Activated T-helper 2 cell treated with anti-CD3 and anti-CD28 coated beads, Interferon-gamma antibody, Interleukin-2, Interleukin-4, amounts not matched to agents 10 μg/mL and 5 μg/mL and 100 μg/mL, durations not matched to agents 14 hours and 24 hours and 36 hours (primary cell): Measurements from ENCODE around the gene PROC. TPM values are rescaled to one million over a fixed set of nuclear protein-coding genes. Genes with fewer than 3 reads are reported as not detected.
A peak's percentile ranks its signal among the peaks of the same experiment; 100 is the strongest.

ENCODE experiments used
- DNase-seq: peaks from one replicate; pipeline ENCODE4 v3.0.0; 2021; ENCODE audit warnings: low spot score
- H3K27ac Mint-ChIP-seq: one replicate; pipeline ENCODE4 v1.8.0; 2021; ENCODE audit warnings: mixed read lengths
- H3K27me3 Mint-ChIP-seq: one replicate; pipeline ENCODE4 v1.8.0; 2021; ENCODE audit warnings: low read depth, mixed read lengths
- H3K36me3 Mint-ChIP-seq: one replicate; pipeline ENCODE4 v1.8.0; 2021; ENCODE audit warnings: low read depth, mixed read lengths
- H3K4me1 Mint-ChIP-seq: one replicate; pipeline ENCODE4 v1.8.0; 2021; ENCODE audit warnings: low read depth, mixed read lengths
- H3K4me3 Mint-ChIP-seq: one replicate; pipeline ENCODE4 v1.8.0; 2021; ENCODE audit warnings: low read depth, mild to moderate bottlenecking, moderate library complexity, mixed read lengths
- H3K9me3 Mint-ChIP-seq: one replicate; pipeline ENCODE4 v1.8.0; 2021; ENCODE audit warnings: mixed read lengths
- intact Hi-C: fragments of 100-400 bp; cut with micrococcal nuclease; formaldehyde crosslinking; loops from one replicate; pipeline ENCODE4 v1.15.1; 2023
- total RNA-seq: library from RNA; stranded (reverse); gene quantifications from 2 replicates; pipeline ENCODE4 v1.2.3, GENCODE V29; 2022

PROC gene
- total RNA-seq, 1 donor from 2014 or later, result not detected

DNA sequence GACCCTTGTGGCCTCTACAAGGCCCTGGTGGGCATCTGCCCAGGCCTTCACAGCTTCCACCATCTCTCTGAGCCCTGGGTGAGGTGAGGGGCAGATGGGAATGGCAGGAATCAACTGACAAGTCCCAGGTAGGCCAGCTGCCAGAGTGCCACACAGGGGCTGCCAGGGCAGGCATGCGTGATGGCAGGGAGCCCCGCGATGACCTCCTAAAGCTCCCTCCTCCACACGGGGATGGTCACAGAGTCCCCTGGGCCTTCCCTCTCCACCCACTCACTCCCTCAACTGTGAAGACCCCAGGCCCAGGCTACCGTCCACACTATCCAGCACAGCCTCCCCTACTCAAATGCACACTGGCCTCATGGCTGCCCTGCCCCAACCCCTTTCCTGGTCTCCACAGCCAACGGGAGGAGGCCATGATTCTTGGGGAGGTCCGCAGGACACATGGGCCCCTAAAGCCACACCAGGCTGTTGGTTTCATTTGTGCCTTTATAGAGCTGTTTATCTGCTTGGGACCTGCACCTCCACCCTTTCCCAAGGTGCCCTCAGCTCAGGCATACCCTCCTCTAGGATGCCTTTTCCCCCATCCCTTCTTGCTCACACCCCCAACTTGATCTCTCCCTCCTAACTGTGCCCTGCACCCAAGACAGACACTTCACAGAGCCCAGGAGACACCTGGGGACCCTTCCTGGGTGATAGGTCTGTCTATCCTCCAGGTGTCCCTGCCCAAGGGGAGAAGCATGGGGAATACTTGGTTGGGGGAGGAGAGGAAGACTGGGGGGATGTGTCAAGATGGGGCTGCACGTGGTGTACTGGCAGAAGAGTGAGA lies 2.0 kb downstream of the PROC start:
- no peak overlapping the region for H3K4me3 Mint-ChIP-seq
- no peak overlapping the region for H3K27ac Mint-ChIP-seq

DNA sequence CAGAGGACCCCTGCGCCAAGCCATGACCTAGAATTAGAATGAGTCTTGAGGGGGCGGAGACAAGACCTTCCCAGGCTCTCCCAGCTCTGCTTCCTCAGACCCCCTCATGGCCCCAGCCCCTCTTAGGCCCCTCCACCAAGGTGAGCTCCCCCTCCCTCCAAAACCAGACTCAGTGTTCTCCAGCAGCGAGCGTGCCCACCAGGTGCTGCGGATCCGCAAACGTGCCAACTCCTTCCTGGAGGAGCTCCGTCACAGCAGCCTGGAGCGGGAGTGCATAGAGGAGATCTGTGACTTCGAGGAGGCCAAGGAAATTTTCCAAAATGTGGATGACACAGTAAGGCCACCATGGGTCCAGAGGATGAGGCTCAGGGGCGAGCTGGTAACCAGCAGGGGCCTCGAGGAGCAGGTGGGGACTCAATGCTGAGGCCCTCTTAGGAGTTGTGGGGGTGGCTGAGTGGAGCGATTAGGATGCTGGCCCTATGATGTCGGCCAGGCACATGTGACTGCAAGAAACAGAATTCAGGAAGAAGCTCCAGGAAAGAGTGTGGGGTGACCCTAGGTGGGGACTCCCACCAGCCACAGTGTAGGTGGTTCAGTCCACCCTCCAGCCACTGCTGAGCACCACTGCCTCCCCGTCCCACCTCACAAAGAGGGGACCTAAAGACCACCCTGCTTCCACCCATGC lies 3.0 kb downstream of the PROC start:
- Mint-ChIP-seq H3K4me1 (peaks cover 12% of the 10 kb centered on the region), H3K9me3 (no peaks in the 10 kb centered on the region), H3K4me3 (no peak overlapping the region), H3K27ac (no peak overlapping the region), H3K36me3 (no peaks in the 10 kb centered on the region), H3K27me3 (peaks cover 50% of the 10 kb centered on the region)
- intact Hi-C loops, result loop anchor here (5.0 kb wide), 1 partner anchor 34 kb away; the partner anchor contains the start of gene MAP3K2
- DNase-seq, result no peak

More for the DNA sequence above, 2.0 kb downstream of the PROC start:
- intact Hi-C loops, result loop anchor here (5.0 kb wide), 1 partner anchor 33 kb away; the partner anchor contains the start of gene MAP3K2
- DNase-seq, result no peak
- H3K36me3 Mint-ChIP-seq, result no peaks in the 10 kb centered on the region
- H3K27me3 Mint-ChIP-seq, result peaks cover 47% of the 10 kb centered on the region
- no peaks in the 10 kb centered on the region for H3K9me3 Mint-ChIP-seq
- peaks cover 18% of the 10 kb centered on the region for H3K4me1 Mint-ChIP-seq

DNA sequence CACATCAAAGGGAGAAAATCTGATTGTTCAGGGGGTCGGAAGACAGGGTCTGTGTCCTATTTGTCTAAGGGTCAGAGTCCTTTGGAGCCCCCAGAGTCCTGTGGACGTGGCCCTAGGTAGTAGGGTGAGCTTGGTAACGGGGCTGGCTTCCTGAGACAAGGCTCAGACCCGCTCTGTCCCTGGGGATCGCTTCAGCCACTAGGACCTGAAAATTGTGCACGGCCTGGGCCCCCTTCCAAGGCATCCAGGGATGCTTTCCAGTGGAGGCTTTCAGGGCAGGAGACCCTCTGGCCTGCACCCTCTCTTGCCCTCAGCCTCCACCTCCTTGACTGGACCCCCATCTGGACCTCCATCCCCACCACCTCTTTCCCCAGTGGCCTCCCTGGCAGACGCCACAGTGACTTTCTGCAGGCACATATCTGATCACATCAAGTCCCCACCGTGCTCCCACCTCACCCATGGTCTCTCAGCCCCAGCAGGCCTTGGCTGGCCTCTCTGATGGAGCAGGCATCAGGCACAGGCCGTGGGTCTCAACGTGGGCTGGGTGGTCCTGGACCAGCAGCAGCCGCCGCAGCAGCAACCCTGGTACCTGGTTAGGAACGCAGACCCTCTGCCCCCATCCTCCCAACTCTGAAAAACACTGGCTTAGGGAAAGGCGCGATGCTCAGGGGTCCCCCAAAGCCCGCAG lies 3.8 kb downstream of the PROC start:
- DNase-seq, result no peak
- Mint-ChIP-seq H3K4me3 (peak overlapping the region; percentile 34), H3K36me3 (no peaks in the 10 kb centered on the region), H3K27ac (no peak overlapping the region), H3K27me3 (peaks cover 50% of the 10 kb centered on the region), H3K4me1 (peaks cover 5% of the 10 kb centered on the region), H3K9me3 (no peaks in the 10 kb centered on the region)
- intact Hi-C loops, result loop anchor here (5.0 kb wide), 1 partner anchor 35 kb away; the partner anchor contains the start of gene MAP3K2

DNA sequence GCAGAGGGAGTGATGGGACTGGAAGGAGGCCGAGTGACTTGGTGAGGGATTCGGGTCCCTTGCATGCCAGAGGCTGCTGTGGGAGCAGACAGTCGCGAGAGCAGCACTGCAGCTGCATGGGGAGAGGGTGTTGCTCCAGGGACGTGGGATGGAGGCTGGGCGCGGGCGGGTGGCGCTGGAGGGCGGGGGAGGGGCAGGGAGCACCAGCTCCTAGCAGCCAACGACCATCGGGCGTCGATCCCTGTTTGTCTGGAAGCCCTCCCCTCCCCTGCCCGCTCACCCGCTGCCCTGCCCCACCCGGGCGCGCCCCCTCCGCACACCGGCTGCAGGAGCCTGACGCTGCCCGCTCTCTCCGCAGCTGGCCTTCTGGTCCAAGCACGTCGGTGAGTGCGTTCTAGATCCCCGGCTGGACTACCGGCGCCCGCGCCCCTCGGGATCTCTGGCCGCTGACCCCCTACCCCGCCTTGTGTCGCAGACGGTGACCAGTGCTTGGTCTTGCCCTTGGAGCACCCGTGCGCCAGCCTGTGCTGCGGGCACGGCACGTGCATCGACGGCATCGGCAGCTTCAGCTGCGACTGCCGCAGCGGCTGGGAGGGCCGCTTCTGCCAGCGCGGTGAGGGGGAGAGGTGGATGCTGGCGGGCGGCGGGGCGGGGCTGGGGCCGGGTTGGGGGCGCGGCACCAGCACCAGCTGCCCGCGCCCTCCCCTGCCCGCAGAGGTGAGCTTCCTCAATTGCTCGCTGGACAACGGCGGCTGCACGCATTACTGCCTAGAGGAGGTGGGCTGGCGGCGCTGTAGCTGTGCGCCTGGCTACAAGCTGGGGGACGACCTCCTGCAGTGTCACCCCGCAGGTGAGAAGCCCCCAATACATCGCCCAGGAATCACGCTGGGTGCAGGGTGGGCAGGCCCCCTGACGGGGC lies 4.6 kb downstream of the PROC start:
- Mint-ChIP-seq H3K27me3 (peaks cover 47% of the 10 kb centered on the region), H3K36me3 (no peaks in the 10 kb centered on the region), H3K9me3 (no peaks in the 10 kb centered on the region), H3K4me1 (peaks cover 5% of the 10 kb centered on the region), H3K4me3 (peak overlapping the region; percentile 47), H3K27ac (no peak overlapping the region)
- no peak for DNase-seq
- intact Hi-C loops, result loop anchor here (5.0 kb wide), 1 partner anchor 36 kb away; the partner anchor contains the start of gene MAP3K2

DNA sequence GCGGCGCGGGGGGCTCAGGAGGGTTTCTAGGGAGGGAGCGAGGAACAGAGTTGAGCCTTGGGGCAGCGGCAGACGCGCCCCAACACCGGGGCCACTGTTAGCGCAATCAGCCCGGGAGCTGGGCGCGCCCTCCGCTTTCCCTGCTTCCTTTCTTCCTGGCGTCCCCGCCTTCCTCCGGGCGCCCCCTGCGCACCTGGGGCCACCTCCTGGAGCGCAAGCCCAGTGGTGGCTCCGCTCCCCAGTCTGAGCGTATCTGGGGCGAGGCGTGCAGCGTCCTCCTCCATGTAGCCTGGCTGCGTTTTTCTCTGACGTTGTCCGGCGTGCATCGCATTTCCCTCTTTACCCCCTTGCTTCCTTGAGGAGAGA lies 5.2 kb downstream of the PROC start:
- intact Hi-C loops, result loop anchor here (5.0 kb wide), 1 partner anchor 36 kb away; the partner anchor contains the start of gene MAP3K2
- peak overlapping the region; percentile 41 for H3K4me3 Mint-ChIP-seq
- peaks cover 47% of the 10 kb centered on the region for H3K27me3 Mint-ChIP-seq
- H3K36me3 Mint-ChIP-seq, result no peaks in the 10 kb centered on the region
- no peak overlapping the region for H3K27ac Mint-ChIP-seq
- no peaks in the 10 kb centered on the region for H3K9me3 Mint-ChIP-seq
- DNase-seq, result no peak
- H3K4me1 Mint-ChIP-seq, result peaks cover 5% of the 10 kb centered on the region

DNA sequence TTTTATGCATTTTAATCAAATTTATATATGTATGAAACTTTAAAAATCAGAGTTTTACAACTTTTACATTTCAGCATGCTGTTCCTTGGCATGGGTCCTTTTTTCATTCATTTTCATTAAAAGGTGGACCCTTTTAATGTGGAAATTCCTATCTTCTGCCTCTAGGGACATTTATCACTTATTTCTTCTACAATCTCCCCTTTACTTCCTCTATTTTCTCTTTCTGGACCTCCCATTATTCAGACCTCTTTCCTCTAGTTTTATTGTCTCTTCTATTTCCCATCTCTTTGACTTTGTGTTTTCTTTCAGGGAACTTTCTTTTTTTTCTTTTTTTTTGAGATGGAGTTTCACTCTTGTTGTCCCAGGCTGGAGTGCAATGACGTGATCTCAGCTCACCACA lies 5.7 kb downstream of the PROC start:
- no peak overlapping the region for H3K27ac Mint-ChIP-seq
- DNase-seq, result no peak
- peaks cover 47% of the 10 kb centered on the region for H3K27me3 Mint-ChIP-seq
- H3K9me3 Mint-ChIP-seq, result no peaks in the 10 kb centered on the region
- intact Hi-C loops, result loop anchor here (5.0 kb wide), 1 partner anchor 37 kb away; the partner anchor contains the start of gene MAP3K2
- H3K4me1 Mint-ChIP-seq, result peaks cover 5% of the 10 kb centered on the region
- H3K36me3 Mint-ChIP-seq, result no peaks in the 10 kb centered on the region
- H3K4me3 Mint-ChIP-seq, result peak overlapping the region; percentile 15

DNA sequence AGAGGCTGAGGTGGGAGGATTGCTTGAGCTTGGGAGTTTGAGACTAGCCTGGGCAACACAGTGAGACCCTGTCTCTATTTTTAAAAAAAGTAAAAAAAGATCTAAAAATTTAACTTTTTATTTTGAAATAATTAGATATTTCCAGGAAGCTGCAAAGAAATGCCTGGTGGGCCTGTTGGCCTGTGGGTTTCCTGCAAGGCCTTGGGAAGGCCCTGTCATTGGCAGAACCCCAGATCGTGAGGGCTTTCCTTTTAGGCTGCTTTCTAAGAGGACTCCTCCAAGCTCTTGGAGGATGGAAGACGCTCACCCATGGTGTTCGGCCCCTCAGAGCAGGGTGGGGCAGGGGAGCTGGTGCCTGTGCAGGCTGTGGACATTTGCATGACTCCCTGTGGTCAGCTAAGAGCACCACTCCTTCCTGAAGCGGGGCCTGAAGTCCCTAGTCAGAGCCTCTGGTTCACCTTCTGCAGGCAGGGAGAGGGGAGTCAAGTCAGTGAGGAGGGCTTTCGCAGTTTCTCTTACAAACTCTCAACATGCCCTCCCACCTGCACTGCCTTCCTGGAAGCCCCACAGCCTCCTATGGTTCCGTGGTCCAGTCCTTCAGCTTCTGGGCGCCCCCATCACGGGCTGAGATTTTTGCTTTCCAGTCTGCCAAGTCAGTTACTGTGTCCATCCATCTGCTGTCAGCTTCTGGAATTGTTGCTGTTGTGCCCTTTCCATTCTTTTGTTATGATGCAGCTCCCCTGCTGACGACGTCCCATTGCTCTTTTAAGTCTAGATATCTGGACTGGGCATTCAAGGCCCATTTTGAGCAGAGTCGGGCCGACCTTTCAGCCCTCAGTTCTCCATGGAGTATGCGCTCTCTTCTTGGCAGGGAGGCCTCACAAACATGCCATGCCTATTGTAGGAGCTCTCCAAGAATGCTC lies 6.6 kb downstream of the PROC start:
- no peak overlapping the region for H3K4me3 Mint-ChIP-seq
- H3K27ac Mint-ChIP-seq, result no peak overlapping the region
- no peaks in the 10 kb centered on the region for H3K36me3 Mint-ChIP-seq
- H3K4me1 Mint-ChIP-seq, result peaks cover 5% of the 10 kb centered on the region
- intact Hi-C loops, result loop anchor here (5.0 kb wide), 1 partner anchor 38 kb away; the partner anchor contains the start of gene MAP3K2
- peaks cover 46% of the 10 kb centered on the region for H3K27me3 Mint-ChIP-seq
- H3K9me3 Mint-ChIP-seq, result no peaks in the 10 kb centered on the region
- no peak for DNase-seq

DNA sequence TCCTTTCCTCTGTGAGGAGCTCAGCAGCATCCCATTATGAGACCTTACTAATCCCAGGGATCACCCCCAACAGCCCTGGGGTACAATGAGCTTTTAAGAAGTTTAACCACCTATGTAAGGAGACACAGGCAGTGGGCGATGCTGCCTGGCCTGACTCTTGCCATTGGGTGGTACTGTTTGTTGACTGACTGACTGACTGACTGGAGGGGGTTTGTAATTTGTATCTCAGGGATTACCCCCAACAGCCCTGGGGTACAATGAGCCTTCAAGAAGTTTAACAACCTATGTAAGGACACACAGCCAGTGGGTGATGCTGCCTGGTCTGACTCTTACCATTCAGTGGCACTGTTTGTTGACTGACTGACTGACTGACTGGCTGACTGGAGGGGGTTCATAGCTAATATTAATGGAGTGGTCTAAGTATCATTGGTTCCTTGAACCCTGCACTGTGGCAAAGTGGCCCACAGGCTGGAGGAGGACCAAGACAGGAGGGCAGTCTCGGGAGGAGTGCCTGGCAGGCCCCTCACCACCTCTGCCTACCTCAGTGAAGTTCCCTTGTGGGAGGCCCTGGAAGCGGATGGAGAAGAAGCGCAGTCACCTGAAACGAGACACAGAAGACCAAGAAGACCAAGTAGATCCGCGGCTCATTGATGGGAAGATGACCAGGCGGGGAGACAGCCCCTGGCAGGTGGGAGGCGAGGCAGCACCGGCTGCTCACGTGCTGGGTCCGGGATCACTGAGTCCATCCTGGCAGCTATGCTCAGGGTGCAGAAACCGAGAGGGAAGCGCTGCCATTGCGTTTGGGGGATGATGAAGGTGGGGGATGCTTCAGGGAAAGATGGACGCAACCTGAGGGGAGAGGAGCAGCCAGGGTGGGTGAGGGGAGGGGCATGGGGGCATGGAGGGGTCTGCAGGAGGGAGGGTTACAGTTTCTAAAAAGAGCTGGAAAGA lies 7.6 kb downstream of the PROC start:
- intact Hi-C loops, result no loop called here
- Mint-ChIP-seq H3K4me1 (peaks cover 5% of the 10 kb centered on the region), H3K9me3 (no peaks in the 10 kb centered on the region)

DNA sequence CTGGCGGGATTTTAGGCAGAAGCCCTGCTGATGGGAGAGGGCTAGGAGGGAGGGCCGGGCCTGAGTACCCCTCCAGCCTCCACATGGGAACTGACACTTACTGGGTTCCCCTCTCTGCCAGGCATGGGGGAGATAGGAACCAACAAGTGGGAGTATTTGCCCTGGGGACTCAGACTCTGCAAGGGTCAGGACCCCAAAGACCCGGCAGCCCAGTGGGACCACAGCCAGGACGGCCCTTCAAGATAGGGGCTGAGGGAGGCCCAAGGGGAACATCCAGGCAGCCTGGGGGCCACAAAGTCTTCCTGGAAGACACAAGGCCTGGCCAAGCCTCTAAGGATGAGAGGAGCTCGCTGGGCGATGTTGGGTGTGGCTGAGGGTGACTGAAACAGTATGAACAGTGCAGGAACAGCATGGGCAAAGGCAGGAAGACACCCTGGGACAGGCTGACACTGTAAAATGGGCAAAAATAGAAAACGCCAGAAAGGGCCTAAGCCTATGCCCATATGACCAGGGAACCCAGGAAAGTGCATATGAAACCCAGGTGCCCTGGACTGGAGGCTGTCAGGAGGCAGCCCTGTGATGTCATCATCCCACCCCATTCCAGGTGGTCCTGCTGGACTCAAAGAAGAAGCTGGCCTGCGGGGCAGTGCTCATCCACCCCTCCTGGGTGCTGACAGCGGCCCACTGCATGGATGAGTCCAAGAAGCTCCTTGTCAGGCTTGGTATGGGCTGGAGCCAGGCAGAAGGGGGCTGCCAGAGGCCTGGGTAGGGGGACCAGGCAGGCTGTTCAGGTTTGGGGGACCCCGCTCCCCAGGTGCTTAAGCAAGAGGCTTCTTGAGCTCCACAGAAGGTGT lies 8.5 kb downstream of the PROC start:
- intact Hi-C loops, result no loop called here
- no peaks in the 10 kb centered on the region for H3K9me3 Mint-ChIP-seq
- H3K27ac Mint-ChIP-seq, result no peak overlapping the region

More for the DNA sequence above, 7.6 kb downstream of the PROC start:
- H3K27me3 Mint-ChIP-seq, result peaks cover 39% of the 10 kb centered on the region
- H3K4me3 Mint-ChIP-seq, result no peak overlapping the region
- DNase-seq, result no peak
- no peaks in the 10 kb centered on the region for H3K36me3 Mint-ChIP-seq
- no peak overlapping the region for H3K27ac Mint-ChIP-seq

More for the DNA sequence above, 8.5 kb downstream of the PROC start:
- Mint-ChIP-seq H3K4me1 (peaks cover 5% of the 10 kb centered on the region), H3K4me3 (no peak overlapping the region), H3K36me3 (no peaks in the 10 kb centered on the region), H3K27me3 (peaks cover 29% of the 10 kb centered on the region)
- no peak for DNase-seq
